GM21786 (cell line): ENCODE results near the gene PAGE2.
"Not testable (repeated sequence)": the region's sequence is repeated elsewhere in the genome, so short reads cannot be mapped to it uniquely, and the experiment has no call there.

Source experiments
- ATAC-seq: cut with Tn5 transposase; IDR thresholded peaks from one replicate; pipeline ENCODE4 v1.9.1; 2021; ENCODE audit not compliant: unreplicated experiment

Gene PAGE2

GRCh38 chrX:55088795-55089489, at the start of gene PAGE2:
Gene PAGE2 (plus strand): TSS chrX:55089018. CDS start chrX:55090021, 1,003 bp downstream.
- no peak for ATAC-seq

GRCh38 chrX:55039471-55039870, 49.3 kb upstream of the PAGE2 start:
- ATAC-seq = no peak

GRCh38 chrX:55041514-55041913, 47.3 kb upstream of the PAGE2 start:
- ATAC-seq = no peak

GRCh38 chrX:55050599-55050998, 38.2 kb upstream of the PAGE2 start:
- not testable (repeated sequence) for ATAC-seq

GRCh38 chrX:55056820-55057674, 31.8 kb upstream of the PAGE2 start:
- ATAC-seq = no peak

GRCh38 chrX:55057675-55058249, 31.1 kb upstream of the PAGE2 start:
- peak; percentile 80 for ATAC-seq

- not testable (repeated sequence) for ATAC-seq
Observed at GRCh38 chrX:55067180-55067579, 21.6 kb upstream of the PAGE2 start.

- ATAC-seq = no peak
Observed at GRCh38 chrX:55072286-55072685, 16.5 kb upstream of the PAGE2 start.

- ATAC-seq = no peak
Observed at GRCh38 chrX:55074851-55075467, 13.9 kb upstream of the PAGE2 start, which contains the start of gene PAGE2B. Gene PAGE2B (plus strand): TSS chrX:55075030. CDS start chrX:55076042, 1,012 bp downstream.

- no peak for ATAC-seq
Observed at GRCh38 chrX:55098691-55099090, 9.9 kb downstream of the PAGE2 start.

- ATAC-seq = no peak
Observed at GRCh38 chrX:55099162-55099561, 10.3 kb downstream of the PAGE2 start.

- no peak for ATAC-seq
Observed at GRCh38 chrX:55102754-55103153, 13.9 kb downstream of the PAGE2 start.

GRCh38 chrX:55107262-55107661, 18.4 kb downstream of the PAGE2 start:
- no peak for ATAC-seq

GRCh38 chrX:55107911-55108310, 19.1 kb downstream of the PAGE2 start:
- ATAC-seq = no peak

- ATAC-seq = no peak
Observed at GRCh38 chrX:55109306-55109705, 20.5 kb downstream of the PAGE2 start.

GRCh38 chrX:55111578-55112254, 22.9 kb downstream of the PAGE2 start:
- ATAC-seq = no peak

- not testable (repeated sequence) for ATAC-seq
Observed at GRCh38 chrX:55116589-55116988, 27.8 kb downstream of the PAGE2 start.

GRCh38 chrX:55118574-55118973, 29.8 kb downstream of the PAGE2 start:
- no peak for ATAC-seq

GRCh38 chrX:55119271-55119670, 30.5 kb downstream of the PAGE2 start:
- ATAC-seq = no peak

- no peak for ATAC-seq
Observed at GRCh38 chrX:55119712-55120111, 30.9 kb downstream of the PAGE2 start.
